ENCODE data around the gene BAHCC1.

DNA sequence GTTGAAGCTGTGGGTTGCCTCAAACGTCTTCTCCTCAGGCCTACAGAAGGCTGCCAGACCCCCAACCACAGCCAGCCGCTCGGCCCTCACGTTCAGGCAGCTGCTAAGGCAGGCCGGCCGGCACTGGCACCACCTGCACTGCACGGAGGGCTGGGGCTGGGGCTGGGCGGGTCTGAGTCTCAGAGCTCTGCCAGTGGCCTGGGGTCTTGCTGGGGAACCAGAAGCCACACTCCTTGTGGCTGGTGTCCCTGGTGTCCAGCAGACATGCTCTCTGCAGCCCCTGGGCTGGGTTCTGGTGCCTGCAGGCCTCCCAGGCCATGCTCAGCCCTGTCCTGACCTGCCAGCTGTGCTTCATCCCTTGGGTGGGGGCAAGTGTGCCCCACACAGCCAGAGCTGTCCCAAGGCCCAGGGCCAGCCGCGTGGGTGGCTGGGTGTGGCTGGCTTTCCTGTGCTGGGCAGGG lies 42.0 kb downstream of the BAHCC1 start:
- TF ChIP-seq POLR2AphosphoS5 (IDR thresholded peaks at IDR 0.05; ENCODE audit: low read depth, low read length) (no peak), TAF1 (IDR thresholded peaks at IDR 0.05; ENCODE audit: borderline replicate concordance, low read depth, low read length) (no peak)

Data from GM12892 (cell line).